HG02973 (cell line): Measurements from ENCODE around the gene LCN6.
"Not testable (repeated sequence)": the region's sequence is repeated elsewhere in the genome, so short reads cannot be mapped to it uniquely, and the experiment has no call there.

Experiments used
- ATAC-seq: cut with Tn5 transposase; IDR thresholded peaks from one replicate; pipeline ENCODE4 v1.9.1; 2021; ENCODE audit warnings: moderate library complexity; ENCODE audit not compliant: unreplicated experiment

Gene LCN6

GRCh38 chr9:136711751-136712689 is 36.3 kb downstream of the LCN6 start, which contains the start of gene DIPK1B:
Gene DIPK1B (plus strand): TSS chr9:136712572. CDS start chr9:136712666, 94 bp downstream.
- ATAC-seq: no peak

GRCh38 chr9:136711219-136711648 is 37.1 kb downstream of the LCN6 start:
- ATAC-seq: not testable (repeated sequence)

- ATAC-seq: no peak
Measured at GRCh38 chr9:136710543-136710942, 37.8 kb downstream of the LCN6 start.

GRCh38 chr9:136709454-136710109 is 38.7 kb downstream of the LCN6 start:
- ATAC-seq: no peak

- no peak for ATAC-seq
Measured at GRCh38 chr9:136707849-136708517, 40.3 kb downstream of the LCN6 start.

GRCh38 chr9:136707011-136707410 is 41.3 kb downstream of the LCN6 start:
- ATAC-seq: no peak

- ATAC-seq: no peak
Measured at GRCh38 chr9:136705564-136705963, 42.8 kb downstream of the LCN6 start.

GRCh38 chr9:136704741-136705140 is 43.6 kb downstream of the LCN6 start:
- ATAC-seq: not testable (repeated sequence)

GRCh38 chr9:136703276-136703860 is 45.0 kb downstream of the LCN6 start:
- no peak for ATAC-seq

- ATAC-seq: no peak
Measured at GRCh38 chr9:136701668-136702053, 46.7 kb downstream of the LCN6 start.

GRCh38 chr9:136700959-136701667 is 47.2 kb downstream of the LCN6 start:
- no peak for ATAC-seq

- ATAC-seq: no peak
Measured at GRCh38 chr9:136700304-136700703, 48.0 kb downstream of the LCN6 start.

- no peak for ATAC-seq
Measured at GRCh38 chr9:136698635-136699246, 49.6 kb downstream of the LCN6 start.

GRCh38 chr9:136697821-136698526 is 50.4 kb downstream of the LCN6 start:
- ATAC-seq: no peak

GRCh38 chr9:136697146-136697820 is 51.0 kb downstream of the LCN6 start:
- no peak for ATAC-seq

GRCh38 chr9:136696502-136696901 is 51.8 kb downstream of the LCN6 start:
- no peak for ATAC-seq

GRCh38 chr9:136695955-136696354 is 52.4 kb downstream of the LCN6 start:
- no peak for ATAC-seq

GRCh38 chr9:136695435-136695895 is 52.9 kb downstream of the LCN6 start:
- no peak for ATAC-seq

GRCh38 chr9:136694872-136695247 is 53.5 kb downstream of the LCN6 start:
- no peak for ATAC-seq
